Measurements from ENCODE around the gene HACL1.

GRCh38 chr3:15649341-15649740, 48.0 kb upstream of the HACL1 start:
- no peak for TF ChIP-seq CTCF (IDR thresholded peaks at IDR 0.05 in 2 of 3, conservative IDR thresholded peaks at IDR 0.05 in 1 of 3; ENCODE audit: control insufficient read depth in 2 of 3, extremely low read depth in 1 of 3, insufficient read depth in 1 of 3, low read depth in 3 of 3, low read length in 3 of 3)
- TF ChIP-seq ATF2 (IDR thresholded peaks at IDR 0.05; ENCODE audit: low read length) = no peak
- TF ChIP-seq TAF1 (IDR thresholded peaks at IDR 0.05; ENCODE audit: borderline replicate concordance, low read depth, low read length) = no peak
- no peak for TF ChIP-seq CEBPZ (IDR thresholded peaks at IDR 0.05; ENCODE audit: low read depth, low read length)
- no peak for TF ChIP-seq SMC3 (IDR thresholded peaks at IDR 0.05; ENCODE audit: borderline replicate concordance, low read length)
- no peak for TF ChIP-seq POLR2A (IDR thresholded peaks at IDR 0.05; ENCODE audit: low read depth, low read length)
- TF ChIP-seq POLR2AphosphoS2 (IDR thresholded peaks at IDR 0.05; ENCODE audit: low read depth, low read length) = no peak
- no peak for TF ChIP-seq BHLHE40 (IDR thresholded peaks at IDR 0.05; ENCODE audit: borderline replicate concordance in 1 of 2, low read depth in 2 of 2, low read length in 1 of 2)
- TF ChIP-seq YY1 (IDR thresholded peaks at IDR 0.05; ENCODE audit: low read depth, low read length) = no peak
- TF ChIP-seq ZBTB33 (IDR thresholded peaks at IDR 0.05) = no peak
- TF ChIP-seq NBN (IDR thresholded peaks at IDR 0.05) = no peak

Data from GM12878 (cell line).